ENCODE measurements around the gene APOA1.

APOA1 gene

DNA sequence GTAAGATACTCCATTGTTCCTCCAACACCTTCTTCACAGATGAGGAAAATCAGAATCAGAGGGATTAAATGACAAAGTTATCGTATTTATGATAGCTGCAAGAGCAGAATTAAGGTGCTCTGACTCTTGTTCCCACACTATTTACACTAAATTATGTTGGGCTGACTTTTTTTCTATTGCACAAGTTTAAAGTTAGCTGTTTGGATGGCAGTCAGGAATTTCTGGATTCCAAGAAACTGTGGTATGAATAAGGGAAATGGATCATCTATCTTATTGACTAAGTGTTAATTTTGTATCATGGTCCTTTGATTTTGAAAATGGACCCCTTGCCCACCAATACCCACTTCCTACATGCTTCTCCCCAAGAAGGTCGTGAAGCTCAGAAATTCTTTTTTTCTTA lies 19.9 kb upstream of the APOA1 start (continued):
- TF ChIP-seq, protein P1, sequence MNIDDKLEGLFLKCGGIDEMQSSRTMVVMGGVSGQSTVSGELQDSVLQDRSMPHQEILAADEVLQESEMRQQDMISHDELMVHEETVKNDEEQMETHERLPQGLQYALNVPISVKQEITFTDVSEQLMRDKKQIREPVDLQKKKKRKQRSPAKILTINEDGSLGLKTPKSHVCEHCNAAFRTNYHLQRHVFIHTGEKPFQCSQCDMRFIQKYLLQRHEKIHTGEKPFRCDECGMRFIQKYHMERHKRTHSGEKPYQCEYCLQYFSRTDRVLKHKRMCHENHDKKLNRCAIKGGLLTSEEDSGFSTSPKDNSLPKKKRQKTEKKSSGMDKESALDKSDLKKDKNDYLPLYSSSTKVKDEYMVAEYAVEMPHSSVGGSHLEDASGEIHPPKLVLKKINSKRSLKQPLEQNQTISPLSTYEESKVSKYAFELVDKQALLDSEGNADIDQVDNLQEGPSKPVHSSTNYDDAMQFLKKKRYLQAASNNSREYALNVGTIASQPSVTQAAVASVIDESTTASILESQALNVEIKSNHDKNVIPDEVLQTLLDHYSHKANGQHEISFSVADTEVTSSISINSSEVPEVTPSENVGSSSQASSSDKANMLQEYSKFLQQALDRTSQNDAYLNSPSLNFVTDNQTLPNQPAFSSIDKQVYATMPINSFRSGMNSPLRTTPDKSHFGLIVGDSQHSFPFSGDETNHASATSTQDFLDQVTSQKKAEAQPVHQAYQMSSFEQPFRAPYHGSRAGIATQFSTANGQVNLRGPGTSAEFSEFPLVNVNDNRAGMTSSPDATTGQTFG (tag by site-specific recombination; IDR thresholded peaks at IDR 0.05; ENCODE audit: borderline replicate concordance): no peak
- TF ChIP-seq ZNF292 (tag by site-specific recombination; IDR thresholded peaks at IDR 0.05; ENCODE audit: borderline replicate concordance, low read depth) (no peak), HOXC10 (CRISPR knock-in tag; IDR thresholded peaks at IDR 0.05) (no peak), SP7 (tag by site-specific recombination; IDR thresholded peaks at IDR 0.05) (no peak), FEZF1 (tag by site-specific recombination; IDR thresholded peaks at IDR 0.05) (no peak)
- TF ChIP-seq, protein P2, sequence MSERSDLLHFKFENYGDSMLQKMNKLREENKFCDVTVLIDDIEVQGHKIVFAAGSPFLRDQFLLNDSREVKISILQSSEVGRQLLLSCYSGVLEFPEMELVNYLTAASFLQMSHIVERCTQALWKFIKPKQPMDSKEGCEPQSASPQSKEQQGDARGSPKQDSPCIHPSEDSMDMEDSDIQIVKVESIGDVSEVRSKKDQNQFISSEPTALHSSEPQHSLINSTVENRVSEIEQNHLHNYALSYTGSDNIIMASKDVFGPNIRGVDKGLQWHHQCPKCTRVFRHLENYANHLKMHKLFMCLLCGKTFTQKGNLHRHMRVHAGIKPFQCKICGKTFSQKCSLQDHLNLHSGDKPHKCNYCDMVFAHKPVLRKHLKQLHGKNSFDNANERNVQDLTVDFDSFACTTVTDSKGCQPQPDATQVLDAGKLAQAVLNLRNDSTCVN (tag by site-specific recombination; optimal IDR thresholded peaks at IDR 0.05): no peak

DNA sequence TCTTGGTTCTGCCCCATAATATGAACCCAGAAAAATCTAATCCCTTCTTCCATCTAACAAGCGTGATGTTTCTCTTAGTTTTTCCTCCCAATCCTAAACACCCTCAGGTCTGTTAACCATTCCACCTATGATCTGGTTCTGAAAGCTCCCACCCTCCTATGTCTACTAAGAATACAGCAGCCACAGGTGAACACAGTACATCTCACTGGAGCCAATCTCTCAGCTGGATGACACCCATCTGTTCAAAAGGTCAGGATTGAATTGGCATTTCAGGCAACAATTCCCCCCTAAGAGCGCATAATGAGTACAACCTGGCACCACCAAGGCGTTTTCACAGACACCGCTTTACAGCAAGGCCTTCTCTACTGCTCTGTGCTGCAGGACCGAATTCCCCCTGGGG lies 19.0 kb upstream of the APOA1 start:
- Histone ChIP-seq H3K9me3 (ENCODE audit: control insufficient read depth, insufficient read depth, low read depth, low read length) (no peaks in the 10 kb centered on the region), H3K27ac (ENCODE audit: extremely low read depth, low read depth, low read length) (no peak overlapping the region), H3K4me1 (ENCODE audit: control insufficient read depth, insufficient read depth, low read length) (peaks cover 2% of the 10 kb centered on the region; the same call in 1 of the 2 replicates), H3K36me3 (ENCODE audit: control insufficient read depth in 2 of 2, insufficient read depth in 1 of 2, low read length in 2 of 2) (peaks cover 0 to 60% of the 10 kb centered on the region in 2 experiments; a peak in 1 of 3 replicates), H3K4me3 (ENCODE audit: low read depth, low read length) (no peak overlapping the region)
- TF ChIP-seq BCL11A (tag by site-specific recombination; IDR thresholded peaks at IDR 0.05; ENCODE audit: low read depth) (no peak), ZNF629 (tag by site-specific recombination; IDR thresholded peaks at IDR 0.05) (no peak), KLF8 (tag by site-specific recombination; IDR thresholded peaks at IDR 0.05) (no peak), SP7 (tag by site-specific recombination; IDR thresholded peaks at IDR 0.05) (no peak), ZNF23 (tag by site-specific recombination; IDR thresholded peaks at IDR 0.05; ENCODE audit: borderline replicate concordance) (no peak)
- ChIA-PET CTCF (no interaction called here), POLR2A (no interaction called here)

DNA sequence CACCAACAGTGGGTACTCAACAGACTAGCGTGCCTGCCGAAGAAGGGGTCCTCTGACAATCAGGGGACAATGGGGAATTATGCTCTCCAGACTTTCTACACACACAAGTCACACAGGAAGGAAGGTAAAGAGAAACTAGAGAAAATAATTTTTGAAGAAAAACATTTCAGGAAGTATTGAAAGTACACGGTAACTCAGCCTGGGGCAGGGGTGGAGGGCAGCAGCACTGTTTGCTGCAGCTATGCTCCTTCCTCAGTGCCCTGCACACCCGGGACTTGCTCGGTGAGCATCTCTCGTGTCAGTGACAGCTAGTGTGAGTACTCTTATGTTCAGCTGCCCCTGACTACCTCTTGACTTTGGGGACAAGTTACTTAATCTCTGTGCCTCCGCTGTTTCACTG lies 18.0 kb upstream of the APOA1 start:
- Histone ChIP-seq H3K36me3 (ENCODE audit: control insufficient read depth in 2 of 2, insufficient read depth in 1 of 2, low read length in 2 of 2) (peaks cover 0 to 50% of the 10 kb centered on the region in 2 experiments; a peak in 1 of 3 replicates), H3K9me3 (ENCODE audit: control insufficient read depth, insufficient read depth, low read depth, low read length) (no peaks in the 10 kb centered on the region), H3K27ac (ENCODE audit: extremely low read depth, low read depth, low read length) (no peak overlapping the region), H3K4me1 (ENCODE audit: control insufficient read depth, insufficient read depth, low read length) (peaks cover 2% of the 10 kb centered on the region; the same call in 1 of the 2 replicates), H3K4me3 (ENCODE audit: low read depth, low read length) (no peak overlapping the region)
- CTCF ChIA-PET: no interaction called here
- POLR2A ChIA-PET: no interaction called here
- TF ChIP-seq HOXA7 (CRISPR knock-in tag; IDR thresholded peaks at IDR 0.05; ENCODE audit: borderline replicate concordance): no peak
- TF ChIP-seq KLF10 (tag by site-specific recombination; IDR thresholded peaks at IDR 0.05): no peak
- TF ChIP-seq, protein P2 (tag by site-specific recombination; optimal IDR thresholded peaks at IDR 0.05): no peak
- TF ChIP-seq, protein P3, sequence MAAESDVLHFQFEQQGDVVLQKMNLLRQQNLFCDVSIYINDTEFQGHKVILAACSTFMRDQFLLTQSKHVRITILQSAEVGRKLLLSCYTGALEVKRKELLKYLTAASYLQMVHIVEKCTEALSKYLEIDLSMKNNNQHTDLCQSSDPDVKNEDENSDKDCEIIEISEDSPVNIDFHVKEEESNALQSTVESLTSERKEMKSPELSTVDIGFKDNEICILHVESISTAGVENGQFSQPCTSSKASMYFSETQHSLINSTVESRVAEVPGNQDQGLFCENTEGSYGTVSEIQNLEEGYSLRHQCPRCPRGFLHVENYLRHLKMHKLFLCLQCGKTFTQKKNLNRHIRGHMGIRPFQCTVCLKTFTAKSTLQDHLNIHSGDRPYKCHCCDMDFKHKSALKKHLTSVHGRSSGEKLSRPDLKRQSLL (tag by site-specific recombination; IDR thresholded peaks at IDR 0.05): no peak
- TF ChIP-seq KLF9 (tag by site-specific recombination; IDR thresholded peaks at IDR 0.05; ENCODE audit: low read depth): no peak
- no peak for TF ChIP-seq SETDB1 (IDR thresholded peaks at IDR 0.05; ENCODE audit: insufficient read length, low read length)
